ENCODE data around the gene QPCTL.
A peak's percentile ranks its signal among the peaks of the same experiment; 100 is the strongest.
"Not testable (repeated sequence)": the region's sequence is repeated elsewhere in the genome, so short reads cannot be mapped to it uniquely, and the experiment has no call there.

Gene QPCTL

DNA sequence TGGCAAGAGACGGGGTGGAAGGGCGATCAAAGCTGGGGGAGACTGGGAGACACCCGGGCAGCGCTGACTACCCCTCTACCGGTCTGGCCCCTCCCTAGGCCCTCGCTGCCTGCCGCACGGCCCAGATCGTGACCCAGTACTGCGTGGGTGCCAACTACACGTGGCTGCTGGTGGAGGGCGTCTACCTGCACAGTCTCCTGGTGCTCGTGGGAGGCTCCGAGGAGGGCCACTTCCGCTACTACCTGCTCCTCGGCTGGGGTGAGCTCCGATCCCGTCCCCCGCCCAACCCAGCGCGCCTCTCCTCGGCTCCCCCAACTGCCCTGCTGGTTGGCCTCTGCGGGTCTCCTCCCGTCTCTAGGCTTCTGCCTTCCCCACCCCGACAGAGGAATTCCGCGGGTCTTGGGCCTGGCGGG, 15.6 kb upstream of the QPCTL start:
- DNase-seq (ENCODE audit: low read depth in 2 of 2): peak in 1 of 2 donors; percentile 35

DNA sequence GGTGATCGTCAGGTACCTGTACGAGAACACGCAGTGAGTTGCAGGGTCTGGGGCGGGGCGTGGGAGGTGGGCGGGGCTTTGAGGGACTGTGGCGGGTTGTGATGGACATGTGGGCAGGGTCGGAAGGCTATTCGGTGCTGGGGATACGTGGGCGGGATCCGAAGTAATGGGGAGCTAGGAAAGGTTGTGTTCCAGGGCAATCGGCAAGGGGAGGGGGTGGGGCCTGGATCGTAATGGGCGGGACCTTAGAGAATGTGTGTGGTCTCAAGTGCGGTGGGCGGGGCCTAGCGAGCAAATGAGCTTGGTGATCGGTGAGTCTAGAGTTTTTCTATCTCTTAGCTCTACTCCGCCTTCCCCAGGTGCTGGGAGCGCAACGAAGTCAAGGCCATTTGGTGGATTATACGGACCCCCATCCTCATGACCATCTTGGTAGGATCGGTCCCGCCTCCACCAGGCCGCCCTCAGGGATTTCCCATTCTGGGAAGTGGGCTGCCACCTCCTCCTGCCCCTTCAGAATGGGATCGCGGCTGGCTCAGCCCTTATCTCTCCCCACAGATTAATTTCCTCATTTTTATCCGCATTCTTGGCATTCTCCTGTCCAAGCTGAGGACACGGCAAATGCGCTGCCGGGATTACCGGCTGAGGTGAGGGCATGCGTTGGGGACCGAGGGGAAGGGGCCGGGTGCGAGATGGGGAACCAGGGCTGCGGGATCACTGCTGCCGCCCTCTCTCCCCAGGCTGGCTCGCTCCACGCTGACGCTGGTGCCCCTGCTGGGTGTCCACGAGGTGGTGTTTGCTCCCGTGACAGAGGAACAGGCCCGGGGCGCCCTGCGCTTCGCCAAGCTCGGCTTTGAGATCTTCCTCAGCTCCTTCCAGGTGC, 14.9 kb upstream of the QPCTL start:
- DNase-seq (ENCODE audit: low read depth in 2 of 2): peak; percentile 85 to 87

DNA sequence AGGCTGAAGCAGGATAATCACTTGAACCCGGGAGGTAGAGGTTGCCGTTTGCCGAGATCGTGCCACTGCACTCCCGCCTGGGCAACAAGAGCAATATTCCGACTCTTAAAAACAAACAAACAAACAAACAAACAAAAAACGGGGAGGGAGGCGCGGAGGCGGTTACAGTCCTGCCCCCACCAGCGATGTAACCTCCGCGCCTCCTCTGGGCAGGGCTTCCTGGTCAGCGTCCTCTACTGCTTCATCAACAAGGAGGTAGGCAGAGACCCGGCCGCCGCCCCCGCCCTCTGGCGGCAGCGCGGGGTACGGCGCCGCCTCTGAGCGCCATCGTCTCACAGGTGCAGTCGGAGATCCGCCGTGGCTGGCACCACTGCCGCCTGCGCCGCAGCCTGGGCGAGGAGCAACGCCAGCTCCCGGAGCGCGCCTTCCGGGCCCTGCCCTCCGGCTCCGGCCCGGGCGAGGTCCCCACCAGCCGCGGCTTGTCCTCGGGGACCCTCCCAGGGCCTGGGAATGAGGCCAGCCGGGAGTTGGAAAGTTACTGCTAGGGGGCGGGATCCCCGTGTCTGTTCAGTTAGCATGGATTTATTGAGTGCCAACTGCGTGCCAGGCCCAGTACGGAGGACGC, 11.0 kb upstream of the QPCTL start:
- peak; percentile 68 to 75 for DNase-seq (ENCODE audit: low read depth in 2 of 2)

DNA sequence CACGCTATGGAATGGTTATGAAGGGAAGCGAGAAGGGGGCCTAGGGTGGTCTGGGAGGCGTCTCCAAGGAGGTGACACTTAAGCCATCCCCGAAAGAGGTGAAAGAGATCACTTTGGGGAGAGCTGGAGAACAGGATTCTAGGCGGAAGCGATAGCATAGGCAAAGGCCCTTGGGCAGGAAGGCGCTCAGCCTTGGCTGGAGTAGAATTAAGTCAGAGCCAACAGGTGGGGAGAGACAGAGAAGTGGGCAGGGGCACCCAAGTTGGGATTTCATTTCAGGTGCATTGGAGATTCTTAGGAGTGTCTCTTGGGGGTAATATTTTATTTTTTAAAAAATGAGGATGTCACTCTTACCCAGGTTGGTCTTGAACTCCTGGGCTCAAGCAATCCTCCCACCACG, 10.3 kb upstream of the QPCTL start:
- no peak for DNase-seq (ENCODE audit: low read depth in 2 of 2)

DNA sequence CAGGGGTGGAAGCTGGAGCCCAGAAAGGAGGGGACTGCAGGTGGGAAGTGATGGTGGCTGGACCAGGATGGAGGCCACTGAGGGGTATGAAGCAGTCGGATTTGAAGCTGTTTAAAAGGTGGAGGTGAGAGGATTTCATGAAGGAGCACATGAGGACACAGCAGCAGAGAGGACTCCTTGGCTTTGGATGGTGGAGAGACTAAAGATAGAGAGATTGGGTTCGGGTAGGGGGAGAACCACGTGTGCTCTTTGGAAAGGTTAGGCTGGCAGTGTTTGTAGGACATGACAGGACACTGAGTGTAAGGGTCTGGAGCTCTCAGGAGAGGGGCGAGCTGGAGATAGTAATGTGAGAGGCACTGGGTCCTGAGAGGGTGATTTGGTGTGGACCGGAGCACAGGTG, 9.6 kb upstream of the QPCTL start:
- DNase-seq (ENCODE audit: low read depth in 2 of 2): no peak

DNA sequence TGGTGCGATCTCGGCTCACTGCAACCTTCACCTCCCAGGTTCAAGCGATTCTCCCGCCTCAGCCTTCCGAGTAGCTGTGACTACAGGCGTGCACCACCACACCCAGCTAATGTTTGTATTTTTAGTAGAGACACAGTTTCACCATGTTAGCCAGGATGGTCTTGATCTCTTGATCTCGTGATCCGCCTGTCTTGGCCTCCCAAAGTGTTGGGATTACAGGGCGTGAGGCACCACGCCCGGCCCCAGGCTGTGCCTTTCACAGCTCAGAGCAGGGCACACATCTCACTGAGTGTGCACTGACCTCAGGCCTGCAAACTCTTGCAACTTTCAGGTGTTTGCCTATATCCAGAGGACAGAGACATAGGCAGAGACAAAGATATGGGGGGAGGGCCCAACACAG, 7.4 kb upstream of the QPCTL start:
- DNase-seq (ENCODE audit: low read depth in 2 of 2): not testable (repeated sequence)

DNA sequence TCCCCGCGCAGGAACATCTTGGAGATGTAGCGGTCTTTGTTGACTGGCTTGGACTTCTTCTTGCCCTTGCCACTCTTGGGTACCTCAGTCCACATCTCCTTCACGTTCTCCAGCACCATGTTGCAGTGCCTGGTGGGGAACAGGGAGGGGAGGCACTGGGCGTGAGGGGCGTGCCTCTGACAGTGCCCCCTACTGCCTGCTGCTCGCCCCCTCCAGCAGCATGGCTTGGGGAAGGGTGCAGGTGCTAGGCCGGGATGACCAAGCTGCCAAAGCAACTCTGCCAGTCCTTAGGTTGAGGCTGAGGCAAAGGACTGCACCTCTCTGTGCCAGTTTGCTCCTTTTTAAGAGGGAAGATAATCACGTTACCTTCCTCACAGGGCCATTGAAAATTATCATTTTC, 4.9 kb upstream of the QPCTL start:
- DNase-seq (ENCODE audit: low read depth in 2 of 2): no peak

DNA sequence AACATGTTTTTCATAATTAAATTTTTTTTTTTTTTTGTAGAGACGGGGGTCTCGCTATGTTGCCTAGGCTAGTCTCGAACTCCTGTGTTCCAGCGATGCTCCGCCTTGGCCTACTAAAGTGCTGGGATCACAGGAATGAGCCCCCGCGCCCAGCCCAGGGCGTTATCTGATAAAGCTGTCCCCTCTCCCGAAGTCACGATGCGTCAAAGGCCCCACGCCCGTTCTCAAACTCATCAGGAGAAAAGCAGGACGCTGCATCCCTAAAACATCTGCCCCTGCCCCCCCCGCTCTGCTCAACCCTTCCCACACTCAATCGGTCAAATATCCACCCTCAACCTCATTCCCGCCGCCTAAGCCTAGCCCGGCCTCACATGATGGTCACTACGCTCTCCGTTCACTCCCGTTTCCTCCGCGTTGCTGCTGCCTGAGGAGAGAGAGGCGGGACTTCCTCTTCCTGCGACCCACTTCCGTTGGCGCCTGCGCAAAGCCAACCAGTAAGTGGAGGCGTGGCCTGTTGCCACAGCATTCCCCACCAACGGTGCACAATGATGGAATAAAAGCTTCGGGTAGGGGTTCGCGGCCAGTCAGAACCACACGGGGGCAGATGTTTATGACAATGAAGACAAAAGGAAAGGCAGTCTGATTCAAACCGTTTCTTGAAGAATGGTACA, 815 bp upstream of the QPCTL start, which contains the start of gene SNRPD2:
Gene SNRPD2, minus strand, starts transcription at position 438 of the 671 bp plus-strand sequence. Its CDS starts 65 bp downstream, at position 373.
- DNase-seq (ENCODE audit: low read depth in 2 of 2): peak; percentile 89 to 91

DNA sequence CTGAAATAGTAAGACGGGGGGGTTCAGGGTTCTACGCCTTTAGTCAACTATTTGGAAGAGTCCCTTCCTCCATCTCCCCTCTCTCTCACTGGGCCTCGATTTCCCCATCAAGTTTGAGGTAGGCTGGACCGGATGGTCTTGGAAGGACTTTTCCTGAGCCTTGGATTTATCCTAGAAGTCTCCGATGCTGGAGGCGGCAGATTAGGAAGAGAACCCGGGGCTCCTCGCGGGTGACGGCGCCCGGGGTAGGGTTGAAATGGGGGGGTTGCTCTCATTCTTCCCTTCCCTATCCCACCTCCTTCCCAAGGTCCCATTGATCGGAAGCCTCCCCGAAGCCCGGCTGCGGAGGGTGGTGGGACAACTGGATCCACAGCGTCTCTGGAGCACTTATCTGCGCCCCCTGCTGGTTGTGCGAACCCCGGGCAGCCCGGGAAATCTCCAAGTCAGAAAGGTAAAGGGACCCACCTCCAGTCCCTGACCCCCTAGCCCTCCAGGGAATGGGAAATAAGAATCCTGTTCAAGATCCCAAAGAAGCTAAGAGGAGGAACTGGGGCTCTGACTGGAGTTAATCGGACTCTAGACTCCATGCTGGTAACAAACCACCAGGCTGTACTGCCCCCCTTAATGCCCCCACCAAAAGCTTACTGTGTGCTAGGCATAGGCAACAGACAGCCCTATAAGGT, 781 bp downstream of the QPCTL start:
- peak; percentile 66 to 75 for DNase-seq (ENCODE audit: low read depth in 2 of 2)

DNA sequence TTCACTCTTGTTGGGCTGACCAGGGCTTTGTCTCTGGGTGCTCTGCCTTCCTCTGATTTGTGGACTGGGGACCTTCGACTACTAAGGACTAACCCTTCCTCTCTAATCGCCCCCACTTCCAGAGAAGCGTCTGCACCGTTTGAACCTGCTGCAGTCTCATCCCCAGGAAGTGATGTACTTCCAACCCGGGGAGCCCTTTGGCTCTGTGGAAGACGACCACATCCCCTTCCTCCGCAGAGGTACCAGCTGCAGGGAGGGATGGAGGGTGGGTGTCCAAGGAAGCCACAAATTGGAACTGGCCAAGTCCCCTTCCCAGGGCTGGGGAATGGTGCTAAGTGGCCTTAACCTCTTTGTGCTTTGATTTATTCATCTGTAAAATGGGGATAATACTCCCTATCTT, 9.2 kb downstream of the QPCTL start:
- no peak for DNase-seq (ENCODE audit: low read depth in 2 of 2)

DNA sequence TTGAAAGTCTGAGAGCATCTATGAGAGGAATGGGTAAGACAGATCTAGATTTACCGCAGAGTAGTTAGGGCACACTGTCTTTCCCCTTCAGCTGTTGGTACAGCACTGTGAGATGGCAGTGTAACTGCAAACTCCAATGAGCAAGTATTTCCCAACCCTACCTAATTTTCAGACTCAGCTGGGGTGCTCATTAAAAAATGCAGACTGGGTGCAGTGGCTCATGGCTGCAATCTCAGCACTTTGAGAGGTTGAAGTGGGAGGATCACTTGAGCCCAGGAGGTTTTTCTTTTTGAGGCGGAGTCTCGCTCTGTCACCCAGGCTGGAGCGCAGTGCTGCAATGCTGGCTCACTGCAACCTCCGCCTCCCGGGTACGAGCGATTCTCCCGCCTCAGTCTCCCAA, 12.6 kb downstream of the QPCTL start:
- DNase-seq (ENCODE audit: low read depth in 2 of 2): no peak

DNA sequence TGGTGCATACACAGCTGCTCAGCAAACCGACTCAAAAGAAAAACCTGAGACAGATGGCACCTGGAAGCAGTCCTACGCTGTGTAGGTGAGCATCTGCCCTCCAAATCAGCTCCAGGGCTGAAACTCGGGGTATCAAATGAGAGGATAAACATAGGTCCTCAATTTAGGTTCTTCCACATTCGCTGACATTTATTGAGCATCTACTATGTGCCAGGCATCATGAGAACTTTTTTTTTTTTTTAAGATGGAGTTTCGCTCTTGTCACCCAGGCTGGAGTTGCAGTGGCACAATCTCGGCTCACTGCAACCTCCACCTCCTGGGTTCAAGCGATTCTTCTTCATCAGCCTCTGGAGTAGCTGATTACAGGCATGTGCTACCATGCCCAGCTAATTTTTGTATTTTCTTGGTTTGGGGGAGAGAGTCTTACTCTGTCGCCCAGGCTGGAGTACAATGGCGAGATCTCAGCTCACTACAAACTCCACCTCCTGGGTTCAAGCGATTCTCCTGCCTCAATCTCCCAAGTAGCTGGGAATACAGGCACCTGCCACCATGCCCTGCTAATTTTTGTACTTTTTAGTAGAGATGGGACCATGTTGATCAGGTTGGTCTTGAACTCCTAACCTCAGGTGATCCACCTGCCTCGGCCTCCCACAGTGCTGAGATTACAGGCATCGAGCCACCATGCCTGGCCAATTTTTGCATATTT, 13.4 kb downstream of the QPCTL start:
- DNase-seq (ENCODE audit: low read depth in 2 of 2): no peak

DNA sequence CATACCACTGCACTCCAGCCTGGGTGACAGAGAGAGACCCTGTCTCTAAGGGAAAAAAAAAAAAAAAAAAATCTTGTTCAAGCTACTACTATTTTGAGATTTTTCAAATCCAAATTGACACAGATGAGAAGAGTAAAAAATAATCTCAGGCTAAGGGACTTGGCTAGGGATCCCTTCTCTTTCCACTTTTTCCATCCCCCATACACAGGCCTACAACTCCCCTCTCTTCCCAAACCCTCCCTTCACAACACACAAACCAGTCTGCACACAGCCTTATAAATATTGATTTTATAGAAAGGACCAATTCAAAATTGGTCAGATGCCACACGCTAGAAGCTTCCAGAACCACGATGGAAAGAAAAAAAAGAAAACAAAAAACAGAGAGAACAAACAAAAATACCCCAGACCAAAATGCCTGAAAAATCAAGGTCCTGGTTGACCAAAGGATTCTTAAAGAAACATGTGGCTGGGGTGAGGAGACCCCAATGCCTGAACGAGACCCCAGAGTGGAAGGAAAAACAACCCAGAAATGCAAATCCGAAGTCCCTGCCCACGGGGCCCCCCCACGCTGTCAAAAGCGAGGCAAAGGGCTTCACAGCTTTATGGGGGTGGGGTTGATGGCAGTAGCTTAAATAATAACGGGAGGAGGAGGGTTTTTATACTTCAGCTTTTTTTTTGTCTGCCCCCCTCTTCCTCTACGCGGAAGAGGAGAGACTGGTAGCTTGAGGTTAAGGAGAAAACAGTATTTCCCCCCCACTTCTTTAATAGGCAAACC, 18.1 kb downstream of the QPCTL start:
- no peak for DNase-seq (ENCODE audit: low read depth in 2 of 2)

DNA sequence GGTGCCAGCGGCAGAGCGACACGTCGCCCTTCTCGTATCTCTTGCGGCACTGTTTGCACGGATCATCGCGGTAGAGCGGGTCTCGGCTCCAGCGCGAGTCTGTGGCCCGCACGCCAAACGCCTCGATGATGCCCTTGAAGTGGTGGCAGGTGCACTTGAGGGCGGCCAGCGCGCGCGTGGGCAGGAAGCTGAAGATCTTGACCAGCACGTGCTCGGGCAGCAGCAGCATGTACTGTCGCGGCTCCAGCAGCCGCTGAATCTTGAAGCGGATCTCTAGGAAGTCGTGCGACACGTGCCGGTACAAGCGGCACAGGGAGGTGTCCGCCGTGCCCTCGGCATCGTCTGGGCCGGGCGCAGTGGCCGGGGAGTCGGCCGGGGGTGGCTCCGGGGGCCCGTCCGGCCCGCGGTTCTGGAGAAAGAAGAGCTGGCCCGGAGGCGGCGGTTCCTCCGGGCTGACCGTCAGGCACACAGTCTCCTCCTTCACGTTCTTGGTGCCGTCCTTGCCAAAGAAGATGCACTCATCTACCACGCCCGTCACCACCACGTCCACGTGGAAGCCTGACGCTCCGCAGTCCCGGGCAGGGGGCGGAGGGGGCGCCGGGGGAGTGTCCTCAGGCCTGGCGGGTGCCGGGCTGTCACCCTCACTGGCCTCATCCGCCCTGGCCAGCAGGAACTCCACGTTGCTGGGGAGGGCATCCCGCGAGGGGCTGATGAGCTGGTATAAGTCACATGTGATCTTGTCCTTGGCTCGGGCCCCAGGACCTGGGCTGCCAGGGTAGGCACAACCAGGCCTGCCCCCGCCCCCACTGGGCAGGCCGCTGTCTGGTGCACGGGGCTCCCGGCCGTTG, 19.6 kb downstream of the QPCTL start:
- no peak for DNase-seq (ENCODE audit: low read depth in 2 of 2)

DNA sequence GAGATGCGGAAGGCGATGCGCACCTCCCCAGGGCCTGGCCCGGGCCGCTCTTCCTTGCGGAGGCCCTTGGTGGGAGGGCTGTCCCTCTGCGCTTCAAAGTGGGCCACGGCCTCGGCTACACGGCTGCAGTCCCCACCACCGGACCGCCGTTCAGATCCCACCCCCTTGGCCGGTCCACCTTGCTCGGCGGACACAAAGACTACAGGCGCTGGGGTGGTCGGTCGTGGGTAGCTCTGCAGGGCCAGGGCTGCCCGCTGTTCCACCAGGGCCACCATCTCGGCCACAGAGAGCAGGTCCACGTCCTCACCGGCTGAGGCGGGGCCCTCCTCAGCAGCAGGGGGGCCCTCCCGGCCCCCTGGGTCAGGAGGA, 20.2 kb downstream of the QPCTL start:
- no peak for DNase-seq (ENCODE audit: low read depth in 2 of 2)

DNA sequence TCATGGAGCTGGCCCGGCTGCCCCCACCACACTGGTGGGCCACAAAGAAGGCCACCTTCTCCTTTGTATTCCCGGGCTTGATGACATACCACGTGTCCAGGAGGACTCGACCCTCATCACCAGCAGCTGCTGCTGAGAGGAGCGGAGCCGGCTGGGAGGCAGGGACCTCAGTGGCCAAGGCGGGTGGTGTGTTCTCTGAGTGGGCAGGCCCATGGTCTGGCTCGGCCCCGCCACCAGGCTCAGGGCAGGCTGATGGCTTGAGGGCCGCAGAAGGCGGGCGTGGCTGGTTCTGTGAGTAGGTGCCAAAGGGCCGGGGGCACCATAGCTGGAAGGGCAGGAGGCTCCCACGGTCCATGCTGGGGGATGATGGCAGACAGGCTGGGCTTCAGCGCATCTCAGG, 20.7 kb downstream of the QPCTL start:
- no peak for DNase-seq (ENCODE audit: low read depth in 2 of 2)

DNA sequence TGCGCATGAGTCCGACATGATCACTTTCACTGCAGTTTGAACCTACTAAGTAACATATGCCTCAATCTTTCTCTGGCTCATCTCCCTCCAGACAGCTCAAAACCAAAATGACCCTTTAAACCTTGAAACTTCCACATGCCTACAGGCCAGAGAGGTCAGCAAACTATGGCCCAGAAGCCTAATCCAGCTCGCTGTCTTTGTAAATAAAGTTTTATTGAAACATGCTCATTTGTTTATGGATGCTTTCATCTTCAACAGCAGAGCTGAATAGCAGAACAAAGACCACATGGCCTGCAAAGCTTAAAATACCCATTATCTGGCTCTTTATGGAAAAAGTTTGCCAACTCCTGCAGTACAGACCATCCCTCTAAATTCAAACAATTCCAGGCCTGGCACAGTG, 22.7 kb downstream of the QPCTL start:
- DNase-seq (ENCODE audit: low read depth in 2 of 2): no peak

DNA sequence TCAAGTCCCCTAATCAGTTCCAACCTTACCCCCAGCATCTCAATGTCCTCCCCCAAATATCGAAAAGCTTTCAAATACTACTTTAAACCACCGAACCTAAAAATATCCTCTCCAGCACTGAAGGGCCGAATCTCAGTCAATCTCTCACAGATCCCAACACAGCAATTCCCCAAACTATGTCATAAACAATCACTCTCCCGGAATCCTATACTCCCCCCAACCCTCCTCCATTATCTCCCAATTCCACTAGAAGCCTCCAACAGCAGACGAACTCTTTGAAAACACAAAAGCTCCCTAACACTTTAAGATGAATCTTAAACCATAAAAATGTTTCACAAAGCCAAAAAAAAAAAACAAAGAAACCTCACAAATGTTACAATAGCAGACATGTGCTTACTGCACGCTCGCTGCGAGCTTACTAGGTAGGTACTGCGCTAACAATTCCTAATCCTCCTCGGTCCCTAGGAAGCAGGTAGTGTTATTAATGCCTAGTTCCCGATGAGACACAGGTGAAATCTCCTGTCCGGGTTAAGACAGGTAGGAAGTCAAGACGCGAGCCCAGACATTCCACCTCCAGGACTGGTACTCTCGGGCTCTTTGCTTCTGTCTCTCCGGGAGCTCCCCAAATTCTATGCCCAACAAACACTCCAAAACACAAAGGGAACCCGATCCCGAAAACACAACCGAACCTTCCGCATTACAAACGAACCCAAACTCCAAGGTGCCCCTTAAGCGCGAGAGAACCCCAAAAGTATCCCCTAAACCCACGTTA, 24.1 kb downstream of the QPCTL start:
- no peak for DNase-seq (ENCODE audit: low read depth in 2 of 2)
